Esophagus (tissue), 2 donors: Measurements from ENCODE around the gene DOCK2. TPM values are rescaled to one million over a fixed set of nuclear protein-coding genes. Genes with fewer than 3 reads are reported as not detected.

Experiments used
- H3K27ac ChIP-seq, 2 donors: one replicate each; pipeline ENCODE4 v1.5.1; 2013; ENCODE audit warnings: low read depth in 2 of 2, mild to moderate bottlenecking in 2 of 2, inconsistent platforms in 1 of 2, low read length in 1 of 2, moderate library complexity in 1 of 2
- H3K27me3 ChIP-seq, 2 donors: one replicate each; pipeline ENCODE4 v1.6.1; 2013; ENCODE audit warnings: low read length in 2 of 2, control low read depth in 1 of 2, mild to moderate bottlenecking in 1 of 2; ENCODE audit not compliant: insufficient read depth in 2 of 2, control insufficient read depth in 1 of 2
- H3K36me3 ChIP-seq, 2 donors: one replicate each; pipeline ENCODE4 v1.6.1; 2013; ENCODE audit warnings: low read length in 1 of 2; ENCODE audit not compliant: control insufficient read depth in 2 of 2, insufficient read depth in 2 of 2
- H3K4me1 ChIP-seq, 2 donors: one replicate each; pipeline ENCODE4 v1.6.1; 2013; ENCODE audit warnings: low read length in 1 of 2; ENCODE audit not compliant: control insufficient read depth in 2 of 2, insufficient read depth in 2 of 2
- H3K4me3 ChIP-seq, 2 donors: one replicate each; pipeline ENCODE4 v1.5.1; 2013; ENCODE audit warnings: low read length in 2 of 2, mild to moderate bottlenecking in 2 of 2, low read depth in 1 of 2, moderate library complexity in 1 of 2
- H3K9me3 ChIP-seq, 2 donors: one replicate each; pipeline ENCODE4 v1.6.1; 2013; ENCODE audit warnings: mild to moderate bottlenecking in 2 of 2, low read depth in 1 of 2, low read length in 1 of 2, moderate library complexity in 1 of 2; ENCODE audit not compliant: control insufficient read depth in 2 of 2, insufficient read depth in 1 of 2
- WGBS, 2 donors: extraction: QIAGEN DNeasy Blood & Tissue Kit; methylation state at CpG; one replicate each; pipeline ENCODE4 v1.1.7; 2013; 5-methylcytosine and 5-hydroxymethylcytosine counted together
- polyA plus RNA-seq, 2 donors: library from polyadenylated mRNA; stranded (reverse); fragments of 200-250 nt; gene quantifications; one replicate each; pipeline ENCODE4 v1.2.3, GENCODE V29; 2013
- donor health status: healthy with polysubstance abuse.
- donor health status: Bipolar disorder and iron deficiency.

DOCK2 gene
- polyA plus RNA-seq, 2 donors = 0.86 to 1.2 TPM

DNA sequence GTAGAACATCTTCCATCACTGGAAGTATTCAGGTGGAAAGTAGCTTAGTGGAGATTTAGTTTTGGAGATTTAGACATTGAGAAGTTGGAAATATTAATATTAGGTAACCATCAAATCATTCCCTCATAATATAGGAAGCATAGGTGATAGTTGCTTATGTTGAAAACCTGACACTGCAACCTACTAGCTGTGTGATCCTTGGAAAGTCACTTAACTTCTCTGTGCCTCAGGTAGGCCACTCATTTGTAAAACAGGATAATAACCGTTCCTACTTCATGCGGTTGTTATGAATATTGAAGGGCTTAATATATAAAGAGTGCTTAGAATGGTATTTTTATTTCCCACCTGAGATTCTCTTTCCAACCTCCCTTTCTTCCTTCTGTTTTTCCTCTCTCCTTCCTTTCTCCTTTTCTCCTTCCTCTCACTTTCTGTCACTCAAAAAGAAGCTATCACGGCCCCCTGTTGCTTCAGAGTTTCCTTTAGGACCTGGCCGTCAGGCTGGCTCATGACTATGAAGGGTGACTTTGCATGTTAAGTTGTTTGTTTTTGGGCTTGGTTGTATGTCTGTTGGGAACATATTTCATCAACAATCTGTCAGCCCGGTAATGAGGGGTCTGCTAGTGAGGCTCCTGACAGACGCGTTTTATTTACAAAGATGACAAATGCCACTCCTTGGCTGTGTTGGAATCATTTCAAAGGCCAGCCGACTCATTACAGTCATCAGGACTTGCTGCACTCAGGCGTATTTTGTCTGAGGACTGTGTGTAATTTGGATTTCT, 31.0 kb downstream of the DOCK2 start:
- no peaks in the 10 kb centered on the region for H3K4me1 ChIP-seq
- no peak overlapping the region for H3K4me3 ChIP-seq
- no peaks in the 10 kb centered on the region for H3K27me3 ChIP-seq
- H3K9me3 ChIP-seq = no peaks in the 10 kb centered on the region
- 41 to 44% methylated on average over 9 of the region's 9 CpGs for WGBS, 2 donors
- no peak overlapping the region for H3K27ac ChIP-seq
- no peaks in the 10 kb centered on the region for H3K36me3 ChIP-seq

DNA sequence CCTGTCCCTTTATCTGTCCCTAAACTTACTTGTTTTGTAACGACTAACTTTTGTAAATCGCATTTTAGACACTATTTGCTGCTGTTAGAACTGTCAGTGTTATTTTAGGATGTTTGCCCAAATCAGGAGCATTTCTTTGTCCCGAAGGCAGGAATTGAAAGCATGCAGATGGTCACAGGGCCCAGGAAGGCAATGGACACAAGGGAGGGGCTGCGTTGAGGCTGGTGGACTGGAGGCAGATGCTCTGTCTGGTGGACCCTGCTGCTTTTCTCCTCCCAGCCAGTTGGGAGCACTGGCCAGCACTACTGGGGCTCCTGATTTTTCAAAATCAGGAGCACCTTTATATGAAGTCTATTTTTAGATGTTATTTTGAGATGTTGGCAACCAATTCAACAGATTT, 31.7 kb downstream of the DOCK2 start:
- H3K36me3 ChIP-seq = no peaks in the 10 kb centered on the region
- H3K27me3 ChIP-seq = no peaks in the 10 kb centered on the region
- no peaks in the 10 kb centered on the region for H3K9me3 ChIP-seq
- no peak overlapping the region for H3K4me3 ChIP-seq
- no peaks in the 10 kb centered on the region for H3K4me1 ChIP-seq
- WGBS, 2 donors = 39 to 46% methylated on average over 4 of the region's 4 CpGs
- no peak overlapping the region for H3K27ac ChIP-seq

DNA sequence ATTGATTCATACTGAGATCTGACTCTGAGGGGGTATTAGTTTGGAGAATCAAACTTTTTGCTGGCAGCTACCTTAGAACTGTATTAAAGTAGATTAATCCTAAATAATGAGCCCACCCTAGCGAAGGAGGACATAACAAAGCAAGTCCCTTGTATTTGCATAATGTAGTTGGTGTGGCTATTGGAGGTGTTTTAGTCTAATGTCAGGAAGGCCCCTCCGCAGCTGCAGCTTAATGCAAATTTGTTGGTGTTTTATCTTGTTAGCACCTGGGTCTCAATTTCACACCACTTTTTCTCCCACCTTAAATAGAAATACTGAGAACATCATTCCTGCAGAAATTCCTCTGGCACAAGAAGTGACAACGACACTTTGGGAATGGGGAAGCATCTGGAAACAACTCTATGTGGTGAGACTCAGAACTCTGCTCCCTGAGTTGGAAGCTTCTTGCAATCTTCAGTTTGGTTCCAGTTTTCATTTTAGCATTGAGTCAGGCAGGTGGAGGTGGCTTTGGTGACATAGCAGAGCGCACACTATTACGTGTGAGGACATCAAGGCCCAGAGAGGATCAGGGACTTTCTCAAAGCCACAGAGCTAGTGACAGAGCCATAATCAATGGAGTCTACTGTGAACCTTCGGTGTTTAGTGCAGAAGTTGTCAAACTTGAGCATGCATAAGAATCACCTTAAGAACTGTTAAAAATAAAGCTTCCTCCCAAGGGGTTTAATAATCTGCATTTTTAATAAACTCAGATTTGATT, 33.9 kb downstream of the DOCK2 start:
- H3K27me3 ChIP-seq = no peaks in the 10 kb centered on the region
- no peaks in the 10 kb centered on the region for H3K4me1 ChIP-seq
- WGBS, 2 donors = 72 to 78% methylated on average over 6 of the region's 6 CpGs
- H3K9me3 ChIP-seq = no peaks in the 10 kb centered on the region
- no peak overlapping the region for H3K4me3 ChIP-seq
- H3K27ac ChIP-seq = no peak overlapping the region
- no peaks in the 10 kb centered on the region for H3K36me3 ChIP-seq

DNA sequence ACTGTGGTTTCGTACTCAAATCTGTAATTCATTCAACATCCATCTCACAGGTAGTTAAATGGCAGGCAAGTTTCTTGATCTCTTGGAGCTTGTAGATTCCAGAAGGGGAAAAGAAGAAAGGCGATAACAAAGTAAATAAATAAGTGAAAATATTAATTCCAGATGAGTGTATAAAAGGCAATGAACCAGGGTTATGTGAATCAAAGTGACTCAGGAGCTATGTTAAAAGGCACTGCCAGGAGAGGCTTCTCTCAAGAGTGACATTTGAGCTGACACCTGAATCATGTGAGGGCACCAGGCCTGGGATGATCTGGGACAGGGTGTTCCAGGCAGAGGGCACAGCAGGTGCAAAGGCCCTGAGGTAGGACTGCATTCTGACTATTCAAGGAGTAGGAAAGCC, 45.0 kb downstream of the DOCK2 start:
- 85 to 93% methylated on average over 2 of the region's 2 CpGs for WGBS, 2 donors
- no peak overlapping the region for H3K4me3 ChIP-seq

DNA sequence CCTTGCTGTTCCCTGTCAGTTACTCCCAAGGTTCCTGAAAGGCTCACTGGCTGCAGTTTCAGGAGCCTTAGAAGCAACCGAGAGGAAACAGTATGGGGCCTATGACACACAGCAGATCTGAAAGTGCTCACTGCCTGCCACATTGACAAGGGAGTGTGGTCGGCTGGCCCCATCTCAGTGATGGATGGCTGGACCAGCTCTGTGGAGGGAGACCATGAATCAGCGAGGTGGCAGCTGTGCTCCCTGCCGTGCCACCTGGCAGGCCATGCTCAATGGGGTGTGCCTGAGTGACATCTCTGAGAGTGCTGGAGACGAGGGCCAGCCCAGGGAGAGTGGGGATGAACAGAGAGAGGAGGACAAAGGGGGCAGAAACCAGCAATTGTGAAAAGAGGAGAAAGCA, 49.1 kb downstream of the DOCK2 start:
- WGBS, 2 donors = 52 to 63% methylated on average over 5 of the region's 5 CpGs
- Histone ChIP-seq H3K36me3 (no peaks in the 10 kb centered on the region), H3K27ac (no peak overlapping the region), H3K9me3 (no peaks in the 10 kb centered on the region), H3K4me1 (no peaks in the 10 kb centered on the region), H3K4me3 (no peak overlapping the region), H3K27me3 (no peaks in the 10 kb centered on the region)

More for the DNA sequence above, 45.0 kb downstream of the DOCK2 start:
- H3K9me3 ChIP-seq = no peaks in the 10 kb centered on the region
- no peaks in the 10 kb centered on the region for H3K36me3 ChIP-seq
- H3K27me3 ChIP-seq = no peaks in the 10 kb centered on the region
- H3K4me1 ChIP-seq = no peaks in the 10 kb centered on the region
- H3K27ac ChIP-seq = no peak overlapping the region

DNA sequence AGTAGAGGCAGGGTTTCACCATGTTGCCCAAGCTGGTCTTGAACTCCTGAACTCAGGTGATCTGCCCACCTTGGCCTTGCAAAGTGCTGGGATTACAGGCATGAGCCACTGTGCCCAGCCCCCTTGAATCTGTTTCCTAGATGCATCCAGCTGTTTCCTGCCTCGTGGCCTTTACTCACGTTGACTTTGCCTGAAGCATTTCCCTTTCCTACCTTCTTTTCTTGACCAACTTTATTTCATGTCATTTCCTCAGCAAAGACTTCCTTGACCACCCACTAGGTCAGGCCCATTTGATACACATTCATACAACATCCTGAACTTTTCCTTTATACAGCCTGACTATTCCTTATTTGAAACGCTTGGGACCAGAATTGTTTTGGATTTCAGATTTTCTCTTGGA, 51.0 kb downstream of the DOCK2 start:
- H3K27ac ChIP-seq = no peak overlapping the region
- no peaks in the 10 kb centered on the region for H3K27me3 ChIP-seq
- 65 to 70% methylated on average over 3 of the region's 3 CpGs for WGBS, 2 donors
- H3K4me1 ChIP-seq = no peaks in the 10 kb centered on the region
- H3K4me3 ChIP-seq = no peak overlapping the region
- H3K36me3 ChIP-seq = no peaks in the 10 kb centered on the region
- no peaks in the 10 kb centered on the region for H3K9me3 ChIP-seq

DNA sequence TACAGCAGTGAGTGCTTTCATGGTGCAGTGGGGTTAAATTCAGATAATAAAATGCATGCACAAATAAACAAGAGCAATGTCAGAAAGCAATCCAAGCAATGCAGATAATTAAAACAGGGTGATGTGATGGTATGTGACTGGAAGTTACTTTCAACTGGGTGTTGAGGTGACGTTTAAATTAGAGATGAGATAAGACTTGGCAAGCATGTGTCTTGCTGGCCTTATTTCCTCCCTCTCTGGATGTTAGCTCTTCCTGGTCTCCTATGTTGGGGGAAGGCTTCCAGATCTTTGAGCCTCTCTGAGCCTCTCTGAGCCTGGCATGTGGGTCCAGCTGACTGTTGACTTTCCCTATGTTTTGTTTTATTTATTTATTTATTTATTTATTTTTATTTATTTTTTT, 54.4 kb downstream of the DOCK2 start:
- no peak overlapping the region for H3K27ac ChIP-seq
- no peaks in the 10 kb centered on the region for H3K36me3 ChIP-seq
- no peaks in the 10 kb centered on the region for H3K9me3 ChIP-seq
- no peaks in the 10 kb centered on the region for H3K27me3 ChIP-seq
- no peak overlapping the region for H3K4me3 ChIP-seq
- 30 to 43% methylated on average over 1 of the region's 1 CpG for WGBS, 2 donors
- H3K4me1 ChIP-seq = no peaks in the 10 kb centered on the region

DNA sequence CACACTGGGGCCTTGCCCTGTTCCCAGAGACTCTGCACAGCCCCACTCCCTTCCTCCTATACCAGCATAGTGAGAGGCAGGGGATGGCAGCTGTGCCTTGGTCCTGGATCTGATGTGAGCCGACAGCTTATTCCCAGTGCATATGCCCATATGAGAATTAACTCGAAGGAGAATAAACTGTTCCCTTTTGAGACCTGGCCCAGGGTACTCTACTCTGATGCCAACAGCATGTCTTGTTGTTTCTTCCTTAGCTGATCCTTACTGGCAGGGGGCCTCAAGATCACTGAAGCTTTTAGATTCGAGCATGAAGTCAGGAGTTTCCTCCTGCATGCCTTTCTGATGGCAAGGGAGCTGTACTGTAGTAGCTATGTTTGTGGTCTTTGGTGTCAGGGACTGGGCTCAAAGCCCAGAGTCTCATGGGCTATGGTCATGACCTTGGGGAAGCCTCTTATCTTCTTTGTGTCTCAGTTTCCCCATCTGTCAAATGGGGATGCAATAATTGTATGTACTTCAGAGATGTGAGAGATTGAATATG, 57.1 kb downstream of the DOCK2 start:
- no peaks in the 10 kb centered on the region for H3K9me3 ChIP-seq
- no peaks in the 10 kb centered on the region for H3K36me3 ChIP-seq
- no peak overlapping the region for H3K27ac ChIP-seq
- 82 to 87% methylated on average over 3 of the region's 3 CpGs for WGBS, 2 donors
- H3K27me3 ChIP-seq = no peaks in the 10 kb centered on the region
- H3K4me3 ChIP-seq = no peak overlapping the region
- no peaks in the 10 kb centered on the region for H3K4me1 ChIP-seq

DNA sequence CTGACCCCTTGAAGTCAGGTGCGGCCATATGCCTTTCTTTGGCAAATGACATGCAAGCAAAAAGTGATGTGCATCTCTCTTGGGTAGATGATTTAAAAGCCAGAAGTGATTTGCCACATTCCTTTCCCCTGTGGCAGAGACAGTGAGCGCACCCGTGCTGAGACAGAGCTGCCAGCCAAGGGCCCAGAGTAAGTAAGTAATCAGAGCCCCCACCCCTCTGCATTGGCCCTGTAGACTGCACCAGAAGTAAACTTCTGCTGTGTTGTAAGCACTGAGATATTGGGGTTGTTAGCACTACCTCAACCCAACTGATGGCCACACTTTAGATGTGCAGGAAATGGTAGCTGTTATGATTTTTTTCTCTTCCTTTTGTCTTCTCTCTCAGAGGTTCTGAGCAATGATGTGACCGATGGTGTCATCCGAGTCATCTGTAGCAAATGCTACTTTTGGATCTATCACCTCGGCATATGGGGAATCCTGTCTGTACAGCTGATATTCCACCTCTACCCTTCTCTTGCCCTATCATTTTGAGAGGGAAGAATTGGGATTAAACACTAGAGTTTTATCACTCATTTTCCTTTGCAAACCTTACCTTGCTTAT, 58.0 kb downstream of the DOCK2 start:
- H3K27me3 ChIP-seq = no peaks in the 10 kb centered on the region
- WGBS, 2 donors = 71 to 85% methylated on average over 6 of the region's 6 CpGs
- H3K4me3 ChIP-seq = no peak overlapping the region
- H3K9me3 ChIP-seq = no peaks in the 10 kb centered on the region
- H3K4me1 ChIP-seq = no peaks in the 10 kb centered on the region
- no peak overlapping the region for H3K27ac ChIP-seq
- no peaks in the 10 kb centered on the region for H3K36me3 ChIP-seq
